B cell (primary cell): Measurements from ENCODE around the gene ALPL.

Experiments used
- CTCF ChIP-seq: fragments of 200-600 bp; IDR thresholded peaks from one replicate; pipeline ENCODE4 v1.8.0; 2022; ENCODE audit warnings: antibody characterized with exemption, mild to moderate bottlenecking
- EZH2 ChIP-seq: IDR thresholded peaks from 2 replicates; pipeline ENCODE4 v1.6.1; 2012; ENCODE audit warnings: borderline replicate concordance, low read depth, mild to moderate bottlenecking, moderate library complexity, low read length; ENCODE audit not compliant: insufficient read depth, poor library complexity, severe bottlenecking

- TF ChIP-seq CTCF = no peak
- no peak for TF ChIP-seq EZH2
Measured at GRCh38 chr1:21532992-21533534, 23.8 kb downstream of the ALPL start.
